ENCODE measurements around the gene NPAS3.

NPAS3 gene

GRCh38 chr14:33188880-33189279, 250.2 kb downstream of the NPAS3 start:
- DNase-seq: no peak

GRCh38 chr14:33191855-33192254, 253.2 kb downstream of the NPAS3 start:
- no peak for DNase-seq

- DNase-seq: no peak
These were observed 255.9 kb downstream of the NPAS3 start for GRCh38 chr14:33194551-33194950.

GRCh38 chr14:33198684-33199083, 260.0 kb downstream of the NPAS3 start:
- no peak for DNase-seq

GRCh38 chr14:33201116-33201515, 262.4 kb downstream of the NPAS3 start:
- no peak for DNase-seq

GRCh38 chr14:33206981-33207380, 268.3 kb downstream of the NPAS3 start:
- no peak for DNase-seq

GRCh38 chr14:33207467-33208017, 268.9 kb downstream of the NPAS3 start:
- DNase-seq: no peak

- no peak for DNase-seq
These were observed 271.6 kb downstream of the NPAS3 start for GRCh38 chr14:33210311-33210710.

- DNase-seq: no peak
These were observed 279.3 kb downstream of the NPAS3 start for GRCh38 chr14:33218026-33218425.

- no peak for DNase-seq
These were observed 281.3 kb downstream of the NPAS3 start for GRCh38 chr14:33219957-33220356.

- DNase-seq: no peak
These were observed 290.7 kb downstream of the NPAS3 start for GRCh38 chr14:33229269-33229929.

- no peak for DNase-seq
These were observed 291.3 kb downstream of the NPAS3 start for GRCh38 chr14:33230021-33230420.

- DNase-seq: no peak
These were observed 293.4 kb downstream of the NPAS3 start for GRCh38 chr14:33232031-33232430.

- no peak for DNase-seq
These were observed 298.5 kb downstream of the NPAS3 start for GRCh38 chr14:33237115-33237740.

GRCh38 chr14:33239465-33239864, 300.8 kb downstream of the NPAS3 start:
- no peak for DNase-seq

GRCh38 chr14:33240466-33240865, 301.8 kb downstream of the NPAS3 start:
- no peak for DNase-seq

- DNase-seq: no peak
These were observed 302.7 kb downstream of the NPAS3 start for GRCh38 chr14:33241331-33241730.

- DNase-seq: no peak
These were observed 310.6 kb downstream of the NPAS3 start for GRCh38 chr14:33249233-33249820.

- no peak for DNase-seq
These were observed 312.3 kb downstream of the NPAS3 start for GRCh38 chr14:33250963-33251362.

GRCh38 chr14:33254342-33254741, 315.7 kb downstream of the NPAS3 start:
- DNase-seq: no peak

GRCh38 chr14:33254861-33255395, 316.2 kb downstream of the NPAS3 start:
- no peak for DNase-seq

- DNase-seq: no peak
These were observed 319.1 kb downstream of the NPAS3 start for GRCh38 chr14:33257796-33258195.

GRCh38 chr14:33259764-33260163, 321.1 kb downstream of the NPAS3 start:
- no peak for DNase-seq

- no peak for DNase-seq
These were observed 332.5 kb downstream of the NPAS3 start for GRCh38 chr14:33271216-33271615.

Data from activated CD4-positive, alpha-beta T cell treated with anti-CD3 and anti-CD28 coated beads, Interleukin-2, amount 50 U/mL, for 48 hours (primary cell).